Effector CD4-positive, alpha-beta T cell (primary cell): ENCODE data around the gene HBP1.
"Not testable (repeated sequence)": the region's sequence is repeated elsewhere in the genome, so short reads cannot be mapped to it uniquely, and the experiment has no call there.

Experiments used
- DNase-seq: peaks from one replicate; pipeline ENCODE4 v3.0.0-alpha.2; 2020

The HBP1 gene

DNA sequence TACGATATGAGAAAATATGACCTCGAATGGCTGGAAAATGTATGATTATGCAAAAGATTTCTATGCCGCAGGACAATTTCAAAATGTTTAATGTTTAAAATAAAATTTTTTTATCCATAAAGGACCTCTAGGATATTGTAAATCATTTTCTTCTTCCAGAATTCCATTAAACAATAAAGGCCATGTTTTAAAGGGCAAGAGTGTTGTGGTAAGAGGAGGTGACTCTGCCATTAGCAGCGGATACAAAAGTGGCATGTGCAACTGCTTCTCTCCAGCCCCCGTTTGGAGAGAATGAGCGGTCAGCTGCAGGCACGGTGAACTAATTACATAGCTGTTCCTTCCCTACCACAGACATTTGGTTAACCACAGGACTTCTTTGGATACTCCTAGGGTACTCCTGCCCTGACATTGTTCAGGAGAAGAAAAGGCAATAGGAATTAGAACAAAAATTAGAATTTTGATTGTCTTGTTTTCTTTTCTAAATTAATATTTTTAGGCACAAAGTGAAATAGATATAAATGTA, 63.8 kb downstream of the HBP1 start:
- DNase-seq = no peak

DNA sequence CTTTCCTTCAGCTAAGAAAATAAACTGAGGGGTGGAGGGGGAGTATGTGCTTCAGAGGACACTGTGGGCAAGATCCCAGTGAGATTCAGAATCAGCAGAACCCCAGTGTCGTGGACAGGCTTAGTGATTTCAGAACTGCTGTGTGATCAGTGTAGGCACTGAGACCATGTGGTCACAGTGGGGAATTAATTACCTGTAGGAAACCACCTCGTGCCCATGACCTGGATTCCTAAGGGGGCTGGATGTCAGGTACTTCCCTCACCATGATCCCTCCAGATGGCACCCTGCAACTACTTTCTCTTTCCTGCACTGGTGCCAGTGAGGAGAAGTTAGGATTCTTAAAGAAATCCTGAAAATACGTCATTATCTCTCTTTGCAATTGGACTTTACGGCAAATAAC, 64.4 kb downstream of the HBP1 start:
- DNase-seq = no peak

DNA sequence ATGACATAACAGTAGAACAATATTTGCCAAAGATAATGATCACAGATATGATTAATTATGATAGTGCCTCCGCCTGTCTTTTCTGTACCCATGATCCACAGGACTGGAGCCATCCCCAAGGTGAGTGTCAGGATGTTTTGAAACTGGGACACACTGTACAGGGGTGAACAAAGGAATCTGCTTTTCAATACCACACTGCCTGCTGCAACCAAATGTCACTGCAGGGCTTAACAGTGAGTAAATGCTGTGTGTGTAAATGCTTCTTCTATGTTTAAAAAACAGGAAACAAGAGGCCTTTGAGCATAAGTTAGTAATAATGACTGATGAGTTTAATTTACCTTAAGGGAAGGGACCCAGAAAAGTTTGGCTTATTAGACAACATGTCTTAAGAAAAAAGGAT, 65.2 kb downstream of the HBP1 start:
- DNase-seq = no peak

DNA sequence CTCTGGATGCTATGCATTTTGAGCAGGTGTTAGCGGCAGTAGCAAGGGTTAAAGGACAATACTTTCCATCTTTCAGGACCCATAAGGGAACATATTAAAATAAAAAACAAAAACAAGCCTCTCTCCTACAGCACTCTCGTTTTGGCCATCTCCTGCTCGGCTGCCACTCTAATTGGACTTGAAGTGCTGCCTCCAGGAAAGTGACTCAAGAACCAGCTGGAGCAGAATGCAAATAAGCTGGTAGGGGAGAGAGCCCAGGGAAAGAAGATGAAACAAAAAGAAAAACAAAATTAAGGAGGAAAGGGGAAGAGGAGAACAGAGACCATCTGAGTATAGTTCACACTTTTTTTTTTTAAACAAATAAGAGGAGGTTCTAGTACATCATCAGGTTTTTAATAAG, 65.6 kb downstream of the HBP1 start:
- DNase-seq = no peak

DNA sequence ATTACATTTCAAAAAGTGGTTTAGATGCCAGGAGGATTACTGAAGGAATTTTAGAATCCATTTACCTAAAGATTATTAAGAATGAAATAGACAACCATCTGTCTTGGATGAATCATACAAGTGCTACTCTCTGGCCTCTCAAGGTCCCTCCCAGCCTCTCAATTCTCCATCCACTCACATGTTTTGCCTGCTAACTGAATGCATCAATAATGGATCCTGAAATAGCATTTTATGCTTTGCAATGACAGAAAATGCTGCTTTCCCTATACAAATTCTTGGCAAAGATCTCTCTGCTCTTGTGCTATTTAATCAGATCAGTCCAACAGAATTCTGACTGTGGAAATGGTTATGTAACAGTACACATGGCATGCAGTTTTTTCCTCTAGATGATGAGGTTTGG, 68.1 kb downstream of the HBP1 start:
- DNase-seq = no peak

DNA sequence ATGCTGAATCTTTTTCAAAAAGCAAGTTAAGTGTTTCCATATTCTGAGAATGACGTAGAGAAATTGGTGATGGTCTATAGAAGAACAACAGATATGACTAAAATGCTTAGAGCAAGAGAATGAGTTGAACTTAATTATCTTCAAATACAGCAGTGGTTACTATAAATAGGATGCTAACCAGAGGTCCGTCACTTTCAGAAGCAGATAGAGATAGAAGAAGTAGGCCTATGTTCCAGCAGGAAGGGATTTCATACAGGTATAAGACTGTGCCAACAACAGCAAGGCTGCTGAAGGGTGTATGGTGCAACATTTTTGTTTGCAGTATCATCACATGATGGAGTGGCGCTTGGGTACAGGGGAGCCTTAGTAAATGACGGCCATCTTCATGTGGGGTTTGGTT, 68.6 kb downstream of the HBP1 start:
- DNase-seq = no peak

DNA sequence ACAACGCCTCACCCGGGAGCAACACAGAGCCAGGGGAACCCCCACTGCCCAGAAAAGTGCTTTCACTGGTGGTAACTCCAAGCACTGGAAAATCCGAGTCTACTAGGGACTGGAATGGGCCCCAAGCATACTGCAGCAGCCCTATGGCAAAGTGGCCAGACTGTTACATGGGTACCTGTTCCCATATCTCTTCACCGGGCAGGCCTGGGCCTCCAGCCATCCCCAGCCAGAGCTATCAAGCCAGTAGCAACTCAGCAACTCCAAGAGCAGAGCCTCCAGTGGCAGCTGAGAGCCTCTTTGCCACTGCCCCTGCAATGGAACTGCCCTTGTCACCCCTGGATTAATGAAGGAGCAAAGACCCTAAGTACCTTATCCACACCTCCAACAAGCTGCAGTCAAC, 73.5 kb downstream of the HBP1 start:
- DNase-seq = no peak

DNA sequence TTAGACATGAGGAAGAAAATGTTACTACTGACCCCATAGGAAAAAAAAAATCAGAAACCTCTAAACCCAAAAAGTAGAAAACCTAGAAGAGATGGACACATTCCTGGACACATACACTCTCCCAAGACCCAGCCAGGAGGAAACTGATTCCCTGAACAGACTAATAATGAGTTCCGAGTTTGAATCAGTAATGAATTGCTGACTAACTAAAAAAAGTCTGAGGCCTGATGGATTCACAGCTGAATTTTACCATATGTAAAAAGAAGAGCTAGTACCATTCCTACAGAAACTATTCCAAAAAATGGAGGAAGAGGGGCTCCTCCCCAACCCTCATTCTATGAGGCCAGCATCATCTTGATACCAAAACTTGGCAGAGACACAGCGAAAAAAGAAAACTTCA, 75.8 kb downstream of the HBP1 start:
- no peak for DNase-seq

DNA sequence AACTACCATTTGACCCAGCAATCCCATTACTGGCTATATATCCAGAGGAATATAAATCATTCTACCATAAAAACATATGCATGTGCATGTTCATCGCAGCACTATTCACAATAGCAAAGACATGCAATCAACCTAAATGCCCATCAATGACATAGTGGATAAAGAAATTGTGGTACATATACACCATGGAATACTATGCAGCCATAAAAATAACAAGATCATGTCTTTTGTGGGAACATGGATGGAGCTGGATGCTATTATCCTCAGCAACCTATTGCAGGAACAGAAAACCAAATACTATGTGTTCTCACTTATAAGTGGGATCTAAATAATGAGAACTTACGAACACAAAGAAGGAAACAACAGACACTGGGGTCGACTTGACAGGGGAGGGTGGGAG, 78.0 kb downstream of the HBP1 start:
- DNase-seq = not testable (repeated sequence)

DNA sequence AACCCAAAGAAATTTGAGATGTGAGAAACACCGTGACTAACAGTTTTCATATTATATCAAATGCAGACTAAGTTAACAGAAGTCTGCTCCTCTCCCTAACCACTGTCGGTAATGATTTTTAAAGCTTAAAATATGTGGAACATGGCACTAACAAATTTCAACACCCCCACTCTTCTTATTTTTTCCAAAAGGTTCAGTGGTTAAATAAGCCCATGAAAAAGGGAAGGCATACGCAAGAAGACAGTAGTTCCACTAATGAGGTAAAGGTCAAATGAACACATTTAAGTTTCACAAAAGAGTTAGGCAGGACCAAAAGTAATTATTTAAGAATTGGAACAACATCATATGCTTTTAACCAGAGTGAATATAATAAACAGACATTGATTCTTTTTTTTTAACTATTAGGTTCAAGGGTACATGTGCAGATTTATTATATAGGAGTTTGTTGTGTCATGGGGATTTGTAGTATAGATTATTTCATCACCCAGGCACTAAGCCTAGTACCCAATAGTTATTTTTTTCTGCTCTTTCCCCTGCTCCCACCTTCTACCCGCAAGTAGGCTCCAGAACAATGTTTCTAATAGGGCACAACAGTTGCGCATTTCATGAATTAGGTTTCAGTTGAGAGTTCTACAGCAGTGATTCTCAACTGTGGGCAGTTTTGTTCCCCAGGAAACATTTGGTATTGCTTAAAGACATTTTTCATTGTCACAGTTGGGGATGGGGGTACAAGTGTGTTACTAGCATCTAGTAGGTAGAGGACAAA, 79.9 kb downstream of the HBP1 start:
- no peak for DNase-seq

DNA sequence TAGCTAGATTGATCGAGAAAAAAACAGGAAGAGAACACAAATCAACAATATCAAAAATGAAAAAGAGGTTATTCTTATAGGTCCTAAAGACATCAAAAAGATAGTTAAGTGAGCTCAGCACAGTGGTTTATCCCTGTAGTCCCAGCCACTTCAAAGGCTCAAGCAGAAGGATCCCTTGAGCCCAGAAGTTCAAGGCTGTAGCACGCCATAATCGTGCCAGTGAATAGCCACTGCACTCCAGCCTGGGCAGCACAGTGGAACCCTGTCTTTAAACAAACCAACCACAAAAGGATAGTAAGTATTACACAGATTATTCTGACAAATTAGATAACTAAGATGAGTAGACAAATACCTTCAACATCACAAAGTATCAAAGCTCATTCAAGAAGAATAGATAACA, 83.2 kb downstream of the HBP1 start:
- DNase-seq = no peak
